Measurements from ENCODE around the gene RTN4R. TPM values are rescaled to one million over a fixed set of nuclear protein-coding genes. Genes with fewer than 3 reads are reported as not detected.
"Not testable (repeated sequence)": the region's sequence is repeated elsewhere in the genome, so short reads cannot be mapped to it uniquely, and the experiment has no call there.

The RTN4R gene
- total RNA-seq, 2 donors from 2014 or later = 4.0 to 6.5 TPM

DNA sequence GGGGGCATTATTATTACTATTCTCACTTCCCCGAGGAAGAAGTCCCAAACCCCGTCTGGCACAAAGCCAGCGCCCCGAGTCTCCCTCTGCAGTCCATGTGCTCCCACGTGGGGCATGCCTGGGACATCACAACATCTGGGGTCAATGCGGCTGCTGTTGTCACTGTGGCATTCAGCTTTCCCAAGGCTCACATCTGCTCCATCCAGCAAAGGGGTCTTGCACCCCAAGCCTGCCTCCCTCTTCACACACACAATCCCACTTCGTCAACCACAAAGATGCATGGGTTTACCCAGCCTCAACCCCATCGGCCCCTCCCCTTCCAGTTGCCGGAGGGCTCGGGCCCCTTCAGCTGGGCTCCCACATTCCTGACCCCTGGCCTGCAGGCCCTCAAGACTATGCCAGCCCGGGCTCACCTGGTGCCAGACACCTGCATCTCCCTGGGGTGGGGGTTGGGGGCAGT lies 23.5 kb upstream of the RTN4R start:
- DNase-seq (no peak), ATAC-seq (no peak)
- intact Hi-C loops (cut with DNase I, micrococcal nuclease) = no loop called here

DNA sequence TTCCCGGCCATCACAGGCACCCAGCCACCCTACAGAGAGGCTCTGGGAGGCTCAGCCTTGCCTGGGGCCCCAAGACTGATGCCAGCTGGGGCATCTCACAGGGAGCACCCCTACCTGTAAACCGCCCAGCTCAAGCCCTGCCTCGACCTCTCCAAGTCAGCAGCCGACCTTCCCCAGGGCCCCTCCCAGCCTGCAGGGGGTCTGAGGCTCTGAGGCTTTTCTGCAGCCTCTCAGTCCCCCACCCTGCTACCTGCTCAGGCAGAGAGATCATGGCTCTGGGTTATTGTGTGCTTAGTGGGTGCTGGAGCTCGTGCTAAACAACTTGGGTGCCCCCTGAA lies 23.1 kb upstream of the RTN4R start:
- DNase-seq (no peak), ATAC-seq (no peak)
- intact Hi-C loops (cut with DNase I, micrococcal nuclease) = no loop called here

DNA sequence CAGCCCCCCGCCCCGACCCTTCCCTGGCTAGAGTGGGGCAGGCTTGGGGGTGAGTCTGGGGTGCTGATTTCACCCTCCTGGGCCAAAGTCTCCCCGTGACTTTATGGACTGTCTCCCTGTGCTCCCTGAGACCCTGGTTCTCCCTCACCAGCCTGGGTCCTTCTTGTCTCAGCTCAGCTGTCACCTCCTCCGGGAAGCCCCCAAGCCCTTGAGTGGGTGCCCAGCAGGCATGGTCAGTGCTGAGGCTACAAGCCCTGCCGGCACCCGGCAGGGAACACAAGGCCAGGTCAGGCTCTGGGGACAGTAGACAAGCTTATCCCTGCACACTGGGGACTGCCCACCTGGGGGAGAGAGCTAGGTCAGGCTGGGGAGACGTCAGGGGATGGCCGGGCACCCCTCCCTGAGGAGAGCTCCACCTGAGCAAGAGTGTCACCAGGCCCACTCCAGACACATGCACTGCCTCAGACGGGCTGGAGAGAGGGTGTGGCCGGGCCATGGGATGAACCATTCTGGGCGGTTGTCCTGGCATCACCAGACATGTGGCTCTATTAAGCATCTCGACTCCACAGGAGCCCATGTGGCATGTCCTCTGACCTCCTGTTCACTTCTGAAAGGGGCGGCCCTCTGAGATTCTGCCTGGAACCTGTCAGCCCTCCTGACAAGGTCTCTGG lies 22.6 kb upstream of the RTN4R start:
- ATAC-seq (no peak), DNase-seq (no peak)
- intact Hi-C loops (cut with DNase I, micrococcal nuclease) = no loop called here

DNA sequence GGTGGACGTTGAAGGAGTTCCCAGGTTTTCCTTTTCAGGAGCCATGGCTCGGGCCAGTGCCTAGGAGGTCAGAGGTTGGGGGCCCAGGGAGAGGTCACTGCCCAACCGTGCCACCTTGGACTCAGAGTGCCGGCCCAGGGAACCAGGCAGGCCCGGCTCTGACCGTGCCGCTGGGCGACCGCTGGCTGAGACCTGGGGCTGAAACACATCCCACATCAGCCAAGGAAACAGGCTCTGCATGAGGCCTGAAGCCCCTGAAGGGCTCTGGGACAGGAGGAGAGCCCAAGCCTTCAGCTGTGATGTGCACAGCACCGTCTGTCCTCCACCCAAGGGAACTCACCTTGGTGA lies 21.9 kb upstream of the RTN4R start:
- ATAC-seq (no peak), DNase-seq (no peak)
- intact Hi-C loops (cut with DNase I, micrococcal nuclease) = no loop called here

DNA sequence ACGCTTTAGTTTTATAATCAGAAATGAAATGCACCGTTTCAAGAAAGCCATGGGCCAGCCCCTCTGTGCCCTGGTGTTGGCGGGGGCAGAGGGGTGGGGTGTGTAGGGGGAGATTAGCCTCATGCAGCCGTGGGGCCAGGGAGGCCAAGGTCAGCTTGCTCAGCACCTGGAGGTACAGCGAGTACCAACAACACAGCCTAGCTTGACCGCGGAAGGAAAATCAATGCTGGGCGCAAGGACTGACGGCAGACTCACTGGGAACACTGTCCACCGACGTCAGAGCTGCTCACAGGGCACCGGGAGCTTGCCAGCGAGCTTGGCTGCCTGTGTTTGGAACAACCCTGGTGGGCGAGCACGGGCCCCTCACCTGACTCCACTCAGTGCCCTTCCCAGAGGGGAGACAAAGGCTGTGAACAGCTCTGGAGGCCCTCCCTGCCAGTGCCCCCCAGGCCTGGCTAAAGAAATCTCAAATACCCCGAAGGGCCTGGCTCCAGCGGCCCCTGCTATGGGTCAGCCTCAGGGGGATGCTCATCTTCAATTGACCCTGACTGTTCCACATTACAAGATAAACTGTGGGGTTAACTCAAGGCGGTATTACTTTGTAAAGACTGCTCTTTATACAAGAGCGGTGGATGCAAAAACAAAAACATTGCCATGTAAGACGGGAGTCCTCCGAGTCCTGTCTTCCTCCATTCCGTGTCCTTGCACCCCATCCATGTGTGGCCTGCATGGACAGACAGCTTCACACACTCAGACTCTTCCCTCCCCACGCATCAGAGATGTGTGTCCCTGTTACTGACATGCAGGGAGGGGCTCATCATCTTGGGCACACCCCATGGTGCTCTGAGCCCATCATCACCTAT lies 21.3 kb upstream of the RTN4R start:
- DNase-seq = not testable (repeated sequence)

DNA sequence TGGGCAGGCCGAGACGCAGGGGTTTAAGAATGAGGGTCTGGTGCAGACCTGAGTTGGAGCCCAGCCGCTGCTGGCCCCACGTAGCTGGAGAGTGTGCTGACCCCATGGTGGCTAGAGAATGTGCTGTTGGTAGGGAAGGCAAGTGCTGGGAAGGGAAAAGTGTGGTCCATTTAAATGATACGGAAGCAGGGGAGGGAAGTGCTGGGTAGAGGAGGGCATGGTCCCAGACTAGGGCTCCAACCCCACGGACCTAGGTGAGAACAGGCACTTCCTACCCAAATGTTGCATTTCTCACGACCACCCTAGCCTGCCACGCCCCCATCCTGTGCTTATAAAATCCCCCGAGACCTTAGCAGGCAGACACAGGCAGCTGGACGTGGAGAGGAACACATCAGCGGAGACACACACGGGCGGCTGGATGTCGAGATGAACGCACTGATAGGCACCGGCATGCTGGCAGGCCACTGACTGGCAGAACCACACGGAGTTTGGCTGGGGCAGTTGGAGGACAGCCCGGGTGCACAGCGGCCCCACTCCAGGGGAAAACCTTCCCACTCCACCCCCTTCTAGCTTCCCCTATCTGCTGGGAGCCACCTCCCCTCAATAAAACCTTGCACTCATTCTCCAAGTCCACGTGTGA lies 18.8 kb upstream of the RTN4R start:
- not testable (repeated sequence) for ATAC-seq, DNase-seq
- intact Hi-C loops (cut with DNase I, micrococcal nuclease) = loop anchor here in 1 of 2 donors (5.0 kb wide), 1 partner anchor 130 kb away; no protein-coding TSS in a partner anchor

More for the DNA sequence above, 21.3 kb upstream of the RTN4R start:
- ATAC-seq = not testable (repeated sequence)
- intact Hi-C loops (cut with DNase I, micrococcal nuclease) = loop anchor here in 1 of 2 donors (5.0 kb wide), 1 partner anchor 132 kb away; no protein-coding TSS in a partner anchor

DNA sequence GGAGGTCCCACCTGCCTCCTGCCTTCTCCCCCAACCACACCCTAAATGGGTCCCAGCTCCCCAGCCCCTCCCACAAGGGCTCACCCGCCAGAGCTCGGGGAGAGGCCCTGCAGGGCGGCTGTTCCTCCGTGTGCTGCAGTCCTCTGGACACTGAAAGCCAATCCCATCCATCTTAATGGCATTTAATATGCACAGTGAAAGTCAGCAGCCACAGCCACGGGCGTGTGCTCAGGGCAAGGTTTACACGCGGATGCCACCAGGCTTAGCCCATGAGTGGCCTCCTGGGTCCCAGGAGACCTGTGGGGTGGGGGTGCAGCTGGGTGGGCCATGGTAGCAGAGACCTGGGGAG lies 18.2 kb upstream of the RTN4R start:
- peak; percentile 5 for ATAC-seq
- DNase-seq = not testable (repeated sequence)
- intact Hi-C loops (cut with DNase I, micrococcal nuclease) = loop anchor here in 1 of 2 donors (5.0 kb wide), 1 partner anchor 129 kb away; no protein-coding TSS in a partner anchor

DNA sequence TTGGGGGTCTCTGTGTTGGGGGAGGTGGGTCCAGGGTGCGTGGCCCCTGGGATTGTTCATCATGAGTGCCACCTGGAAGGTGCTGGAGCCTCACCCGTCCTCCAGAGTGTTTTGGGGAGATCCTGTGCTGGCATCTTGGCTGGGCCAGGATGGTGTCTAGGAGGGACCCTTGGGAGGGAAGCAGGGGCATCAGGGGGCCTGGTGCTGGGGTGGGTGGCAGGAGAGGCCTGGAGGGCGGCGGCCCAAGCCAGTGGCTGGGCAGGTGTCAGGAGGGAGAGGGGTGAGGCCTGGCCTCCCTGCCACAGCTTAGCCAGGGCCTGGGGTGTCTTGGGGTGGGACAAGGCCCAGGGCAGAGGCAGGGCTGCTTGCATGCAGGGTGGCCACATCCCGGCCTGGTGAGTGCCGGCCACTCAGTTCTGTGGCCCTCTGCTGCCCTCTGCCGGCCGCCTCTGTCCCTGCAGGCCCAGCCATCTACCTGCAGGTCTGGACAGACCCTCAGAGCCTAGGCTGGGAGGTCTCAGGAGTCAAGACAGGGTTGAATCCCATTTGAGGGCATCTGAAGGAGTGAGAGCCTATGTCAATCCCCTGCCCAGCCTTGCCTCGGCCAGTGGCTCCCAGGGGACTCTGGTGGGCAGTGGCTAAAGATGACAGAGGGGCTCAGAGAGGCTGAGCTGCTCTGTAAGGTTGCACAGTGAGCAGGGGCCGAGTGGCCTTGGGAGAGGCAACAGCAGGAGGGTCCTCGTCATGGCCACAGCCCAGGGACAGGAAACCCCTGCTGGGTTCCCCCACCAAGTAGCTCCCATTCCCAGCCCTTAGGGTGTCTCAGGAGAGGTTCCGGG lies 17.6 kb upstream of the RTN4R start:
- DNase-seq (peak; percentile 51 to 84), ATAC-seq (peak; percentile 90)
- intact Hi-C loops (cut with DNase I, micrococcal nuclease) = loop anchor here in 1 of 2 donors (5.0 kb wide), 1 partner anchor 128 kb away; no protein-coding TSS in a partner anchor

DNA sequence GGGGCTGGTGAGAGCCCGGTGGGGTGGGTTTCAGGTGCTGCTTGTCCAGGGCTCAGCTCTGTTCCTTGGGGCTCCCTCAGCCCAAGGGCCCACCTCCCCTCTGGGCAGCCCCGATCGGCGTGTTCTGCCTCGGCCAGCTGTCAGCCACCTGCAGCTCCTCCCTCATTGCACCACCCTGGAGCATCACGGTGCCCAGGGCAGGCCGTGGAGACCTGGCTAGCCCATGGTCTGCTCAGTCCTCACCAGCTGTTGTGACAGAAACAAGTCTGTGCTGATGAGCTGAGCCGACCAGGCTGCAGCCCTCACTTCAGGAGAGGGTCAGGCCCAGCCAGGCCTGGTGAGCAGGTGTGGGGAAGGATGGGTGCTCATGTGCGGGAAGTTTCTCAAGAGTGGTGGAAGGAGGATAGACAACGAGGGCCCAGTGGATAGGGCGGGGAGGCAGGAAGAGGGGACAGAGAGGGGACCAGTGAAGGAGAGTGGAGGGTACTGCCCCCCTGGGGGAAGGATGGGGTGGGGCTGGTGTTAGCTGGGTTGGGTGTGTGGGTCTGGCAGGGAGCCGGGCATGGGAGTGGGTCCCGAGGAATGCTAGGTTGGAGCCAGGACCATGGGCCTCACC lies 16.5 kb upstream of the RTN4R start:
- DNase-seq (no peak), ATAC-seq (no peak)
- intact Hi-C loops (cut with DNase I, micrococcal nuclease) = loop anchor here (5.0 kb wide), 1 partner anchor 127 kb away; no protein-coding TSS in a partner anchor

DNA sequence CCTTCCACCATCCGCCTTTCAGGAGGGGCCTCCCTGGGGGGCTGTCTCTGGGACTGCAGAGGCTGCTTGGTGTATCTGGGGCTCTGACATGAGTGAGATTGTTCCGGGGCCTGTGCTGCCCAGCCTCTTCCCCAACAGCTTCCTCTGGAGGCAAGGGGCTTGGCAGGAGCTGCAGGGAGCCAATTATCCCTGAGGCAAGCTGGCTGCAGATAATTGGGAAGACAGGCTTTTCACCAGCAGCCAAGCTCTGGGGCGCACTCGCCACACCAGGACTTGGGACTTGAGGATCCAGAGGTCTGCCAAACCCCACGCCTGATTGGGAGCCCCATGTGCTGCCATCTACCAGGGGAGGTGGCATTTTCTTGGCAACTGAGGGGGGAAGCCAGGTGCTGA lies 15.6 kb upstream of the RTN4R start:
- no peak for ATAC-seq
- no peak for DNase-seq
- intact Hi-C loops (cut with DNase I, micrococcal nuclease) = loop anchor here in 1 of 2 donors (5.0 kb wide), 1 partner anchor 126 kb away; no protein-coding TSS in a partner anchor

DNA sequence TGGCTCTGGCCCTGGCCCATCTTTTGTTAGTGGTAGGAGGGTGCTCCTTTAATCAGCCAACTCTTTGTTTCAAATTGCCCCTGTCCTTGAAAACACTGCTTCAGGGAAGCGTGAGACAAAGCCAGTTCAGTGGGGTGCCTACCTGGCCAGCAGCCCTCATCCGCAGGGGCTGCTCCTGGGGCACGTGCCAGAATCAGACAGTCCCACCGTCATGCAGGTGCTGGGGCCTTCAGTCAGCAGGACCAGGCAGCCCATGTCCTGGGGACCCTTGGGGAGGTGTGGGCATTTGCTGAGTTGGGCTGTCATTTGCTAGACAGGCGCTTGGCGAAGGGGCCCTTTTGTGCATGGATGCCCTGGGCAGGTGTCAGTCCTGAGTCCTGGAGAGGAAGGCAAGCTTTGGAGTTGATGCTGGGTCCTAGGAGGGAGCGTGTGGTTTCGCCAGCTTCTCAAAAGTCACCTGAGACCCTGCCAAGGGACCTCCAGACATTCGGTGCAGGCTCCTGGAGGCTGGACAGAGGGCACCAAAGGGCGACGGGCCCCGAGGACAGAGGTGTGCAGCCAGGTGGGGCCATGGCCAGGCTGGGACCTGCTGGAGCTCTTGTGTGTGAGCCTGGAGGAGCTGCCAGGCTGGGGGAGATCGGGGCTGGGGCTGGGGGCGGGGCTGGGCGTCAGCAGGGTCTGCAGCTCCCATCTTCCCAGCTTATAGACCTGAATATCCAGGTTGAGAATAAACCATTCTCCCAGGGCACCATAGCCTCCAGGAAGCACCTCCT lies 15.0 kb upstream of the RTN4R start:
- DNase-seq (no peak), ATAC-seq (no peak)
- intact Hi-C loops (cut with DNase I, micrococcal nuclease) = loop anchor here in 1 of 2 donors (5.0 kb wide), 1 partner anchor 126 kb away; no protein-coding TSS in a partner anchor

DNA sequence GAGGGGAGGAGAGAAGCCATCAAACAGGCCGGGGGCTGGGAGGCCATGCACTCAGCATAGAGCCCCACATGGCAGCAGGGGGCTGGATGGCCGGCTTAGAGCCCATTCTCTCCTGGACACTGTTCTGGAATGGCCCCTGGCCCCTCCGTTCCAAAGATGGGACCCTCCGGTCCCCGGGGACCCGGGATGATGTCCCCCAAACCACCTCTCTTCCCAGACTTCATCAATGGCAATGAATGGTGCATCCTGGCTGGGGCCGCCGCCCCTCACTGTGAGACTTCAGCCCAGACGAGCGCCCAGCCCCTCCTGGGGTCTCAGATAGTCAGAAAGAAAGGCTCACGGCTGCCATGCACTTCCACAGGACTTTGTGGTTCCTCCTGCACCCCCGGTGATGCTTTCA lies 13.8 kb upstream of the RTN4R start:
- ATAC-seq (no peak), DNase-seq (no peak)
- intact Hi-C loops (cut with DNase I, micrococcal nuclease) = loop anchor here in 1 of 2 donors (5.0 kb wide), 1 partner anchor 125 kb away; no protein-coding TSS in a partner anchor

DNA sequence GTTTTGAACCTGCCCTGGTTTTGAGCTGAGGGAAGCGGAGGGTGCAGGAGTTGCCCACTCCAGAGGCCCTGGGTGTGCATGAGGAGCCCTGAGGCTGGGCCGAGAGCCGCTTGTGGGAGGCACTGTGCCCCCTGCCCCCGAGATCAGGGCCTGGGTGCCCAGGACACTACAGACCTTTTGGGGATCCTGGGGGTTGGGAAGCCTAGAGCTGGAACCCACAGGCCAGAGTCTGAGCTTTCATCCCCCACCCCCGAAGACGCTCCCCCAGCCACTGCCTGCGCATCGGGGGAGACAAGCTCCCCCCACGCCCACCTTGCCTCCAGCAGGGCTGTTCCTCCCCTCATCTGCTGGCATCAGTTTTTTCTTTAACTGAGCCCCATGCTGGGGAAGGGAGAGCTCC lies 13.4 kb upstream of the RTN4R start:
- ATAC-seq, DNase-seq: not testable (repeated sequence)
- intact Hi-C loops (cut with DNase I, micrococcal nuclease) = loop anchor here in 1 of 2 donors (5.0 kb wide), 1 partner anchor 124 kb away; no protein-coding TSS in a partner anchor

DNA sequence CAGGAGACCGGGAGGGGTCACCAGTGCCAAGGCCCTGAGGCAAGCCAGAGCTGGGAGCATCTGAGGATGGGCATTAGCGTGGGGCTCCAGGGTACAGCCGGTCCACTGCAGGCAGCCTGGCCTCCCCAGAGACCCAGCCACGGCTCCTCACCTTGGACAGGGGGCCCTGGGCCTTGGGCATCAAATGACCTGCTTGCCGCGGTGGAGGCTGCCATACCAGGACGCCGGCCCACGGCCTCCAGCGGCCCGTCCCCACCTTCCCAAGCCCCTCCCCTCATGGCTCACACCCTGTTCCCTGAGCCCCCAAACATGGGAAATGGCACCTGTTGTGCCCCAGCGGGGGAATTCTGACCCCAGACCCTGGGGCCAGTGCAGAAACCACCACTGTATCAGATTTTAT lies 12.7 kb upstream of the RTN4R start:
- DNase-seq (no peak), ATAC-seq (no peak)
- intact Hi-C loops (cut with DNase I, micrococcal nuclease) = loop anchor here in 1 of 2 donors (5.0 kb wide), 1 partner anchor 124 kb away; no protein-coding TSS in a partner anchor

DNA sequence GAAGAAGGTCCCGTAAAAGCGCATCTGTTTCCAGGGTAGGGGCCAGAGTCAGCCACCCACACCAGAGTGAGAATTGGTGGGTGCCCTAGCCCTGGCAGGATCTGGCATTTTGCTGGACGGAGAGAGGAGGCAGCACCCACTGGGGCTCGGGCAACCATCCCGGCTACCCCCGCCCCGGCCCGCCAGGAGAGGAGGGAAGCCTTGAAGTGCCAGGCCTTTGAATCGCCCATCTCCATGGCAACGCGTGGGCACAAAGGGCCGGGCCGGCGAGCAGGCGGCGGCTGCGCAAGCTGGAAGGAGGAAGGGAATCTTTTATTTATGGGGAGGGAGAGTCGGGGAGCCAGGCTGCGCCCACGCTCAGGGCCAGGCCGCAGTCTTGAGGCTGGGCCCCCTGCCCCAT lies 12.0 kb upstream of the RTN4R start:
- DNase-seq, ATAC-seq: not testable (repeated sequence)
- intact Hi-C loops (cut with DNase I, micrococcal nuclease) = loop anchor here in 1 of 2 donors (5.0 kb wide), 1 partner anchor 123 kb away; no protein-coding TSS in a partner anchor

DNA sequence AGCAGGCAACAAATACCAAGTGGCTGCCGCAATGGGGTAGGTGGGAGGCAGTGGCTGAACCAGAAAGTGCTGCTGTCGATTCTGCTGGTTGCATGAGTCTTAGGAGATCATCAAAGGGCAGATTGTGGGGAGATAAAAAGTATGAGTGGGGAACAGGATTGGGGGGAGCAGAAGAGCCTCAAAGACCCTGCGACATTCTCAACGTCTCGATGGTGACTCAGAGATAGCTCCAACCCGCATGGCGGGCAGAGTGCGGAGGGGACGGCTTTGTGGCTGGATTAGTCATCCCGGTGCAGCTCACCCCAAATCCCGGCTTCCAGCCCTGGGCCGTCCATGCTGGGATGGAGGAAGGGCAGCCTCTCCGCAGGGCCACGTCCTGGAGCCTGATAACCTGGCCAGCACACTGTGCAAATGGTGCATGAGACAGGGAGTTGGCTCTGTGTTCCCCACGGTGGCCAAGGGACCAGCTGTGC lies 11.6 kb upstream of the RTN4R start:
- DNase-seq = no peak
- no peak for ATAC-seq
- intact Hi-C loops (cut with DNase I, micrococcal nuclease) = loop anchor here in 1 of 2 donors (5.0 kb wide), 1 partner anchor 122 kb away; no protein-coding TSS in a partner anchor
